ENCODE results near the gene FOSB.

Gene FOSB

DNA sequence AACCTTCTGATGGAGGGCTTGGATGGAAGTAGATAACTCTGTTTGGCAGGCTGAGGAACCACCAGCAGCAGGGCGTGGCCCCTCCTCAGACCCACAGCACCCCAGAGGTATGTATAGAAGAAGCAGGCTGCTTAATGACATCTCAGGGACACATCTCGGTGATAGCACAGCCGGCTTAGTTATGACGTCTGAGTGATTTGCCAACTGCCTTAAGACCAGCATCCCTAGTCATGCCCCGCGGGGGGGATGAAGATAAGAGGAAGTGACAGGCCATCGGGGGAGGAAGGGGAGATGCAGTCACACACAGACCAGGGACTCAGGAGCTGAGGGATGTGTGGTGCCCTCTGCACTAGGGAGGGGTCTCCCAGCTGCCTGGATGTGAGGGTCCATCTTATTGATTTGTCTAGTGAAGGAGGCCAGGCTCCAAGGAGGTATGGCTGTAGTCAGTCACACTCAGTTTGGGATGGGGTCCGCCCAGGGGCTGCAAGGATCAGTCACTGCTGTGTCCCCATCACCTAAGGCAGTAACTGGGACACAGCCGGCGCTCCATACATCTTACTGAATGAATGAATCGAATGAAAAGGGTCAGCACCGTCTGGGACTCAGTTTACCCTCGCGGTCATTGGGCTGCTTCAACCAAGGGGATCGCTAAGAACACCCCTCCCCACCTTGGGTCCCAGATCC, 24.9 kb upstream of the FOSB start:
- no peak for DNase-seq

DNA sequence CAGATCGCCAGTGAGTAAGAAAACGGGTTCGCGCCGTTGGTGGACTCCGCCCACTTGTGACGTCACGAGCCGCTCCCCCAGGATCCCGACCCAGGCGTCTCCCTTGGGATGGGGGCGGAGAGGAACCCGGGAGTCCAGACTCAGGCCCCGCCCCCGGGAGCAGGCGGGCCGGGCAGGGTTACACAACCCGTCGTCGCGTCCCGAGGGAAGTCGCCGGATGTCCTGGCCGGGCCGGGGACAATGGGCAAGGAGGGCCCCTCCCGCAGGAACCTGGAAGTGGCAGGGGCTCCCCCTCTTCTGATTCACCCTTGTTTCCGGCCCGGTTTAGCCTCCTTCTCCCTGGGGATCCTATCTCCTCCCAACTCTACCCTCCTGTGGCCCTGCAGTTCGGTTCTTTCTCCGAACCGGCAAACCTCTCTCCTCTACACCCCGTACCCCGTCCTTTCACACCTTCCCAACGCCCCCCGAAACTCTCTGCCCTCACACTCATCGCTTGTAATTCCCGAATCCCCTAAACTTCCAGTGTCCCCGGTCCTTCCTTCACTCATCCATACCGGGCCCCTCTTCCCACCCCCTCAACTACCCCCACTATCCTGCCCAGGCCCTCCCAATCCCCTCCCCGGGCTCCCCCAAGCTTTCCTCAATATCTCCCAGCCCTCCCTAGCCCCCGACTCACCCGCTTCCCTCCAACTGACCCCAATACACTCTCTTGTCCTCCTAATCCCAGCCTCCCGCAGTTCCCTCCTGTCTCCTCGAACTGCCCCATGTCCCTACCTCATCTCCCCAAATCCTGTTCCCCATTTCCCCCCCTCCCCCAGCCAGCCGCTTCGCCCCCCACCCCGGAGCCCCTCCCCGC, 24.1 kb upstream of the FOSB start:
- peak; percentile 92 for DNase-seq

DNA sequence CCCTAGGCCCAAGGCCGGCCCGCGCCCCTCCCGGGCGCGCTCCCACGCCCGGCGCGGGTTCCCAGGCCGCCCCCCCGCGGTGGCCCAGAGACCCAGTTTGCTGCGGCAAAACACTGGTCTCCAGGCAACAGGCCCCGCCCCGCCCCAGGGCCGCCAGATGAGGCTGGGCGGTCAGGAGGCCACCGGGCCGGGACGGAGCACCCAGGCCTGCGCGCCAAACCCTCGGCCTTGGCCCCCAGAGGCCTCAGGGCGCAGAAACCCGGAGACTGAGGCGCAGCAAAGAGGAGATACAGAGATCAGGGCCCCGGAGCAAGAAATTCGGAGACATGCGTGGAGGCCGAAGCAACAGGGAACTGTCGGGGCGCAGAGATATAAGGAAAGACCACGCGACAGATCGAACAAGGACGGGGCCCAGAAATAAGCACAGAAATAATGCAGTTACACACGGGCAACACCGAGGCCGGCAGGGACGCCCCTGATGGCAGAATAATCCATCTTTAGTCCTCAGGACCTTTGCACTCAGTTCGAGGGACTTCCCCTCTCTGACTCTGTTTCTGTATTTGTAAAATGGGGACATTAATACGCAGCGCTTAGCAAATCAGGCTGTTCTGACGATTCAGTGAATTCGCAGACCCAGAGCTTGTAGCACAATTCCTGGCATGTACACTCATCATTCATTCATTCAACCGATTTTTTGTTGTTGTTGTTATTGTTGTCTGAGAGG, 23.3 kb upstream of the FOSB start:
- peak; percentile 95 for DNase-seq

DNA sequence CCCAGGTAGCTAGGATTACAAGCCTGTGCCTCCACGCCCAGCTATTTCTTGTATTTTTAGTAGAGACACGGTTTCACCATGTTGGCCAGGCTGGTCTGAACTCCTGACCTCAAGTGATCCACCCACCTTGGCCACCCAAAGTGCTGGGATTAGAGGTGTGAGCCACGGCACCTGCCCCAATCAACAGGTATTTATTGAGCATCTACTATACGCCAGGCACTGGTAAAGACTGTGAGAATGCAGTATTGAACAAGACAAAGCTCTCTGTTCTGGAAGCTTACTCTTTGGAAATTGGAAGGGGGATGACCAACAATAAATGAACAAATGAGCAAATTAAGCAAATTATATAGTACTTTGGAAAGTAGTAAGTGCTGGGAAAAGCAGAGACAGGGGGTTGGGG, 22.7 kb upstream of the FOSB start:
- no peak for DNase-seq

DNA sequence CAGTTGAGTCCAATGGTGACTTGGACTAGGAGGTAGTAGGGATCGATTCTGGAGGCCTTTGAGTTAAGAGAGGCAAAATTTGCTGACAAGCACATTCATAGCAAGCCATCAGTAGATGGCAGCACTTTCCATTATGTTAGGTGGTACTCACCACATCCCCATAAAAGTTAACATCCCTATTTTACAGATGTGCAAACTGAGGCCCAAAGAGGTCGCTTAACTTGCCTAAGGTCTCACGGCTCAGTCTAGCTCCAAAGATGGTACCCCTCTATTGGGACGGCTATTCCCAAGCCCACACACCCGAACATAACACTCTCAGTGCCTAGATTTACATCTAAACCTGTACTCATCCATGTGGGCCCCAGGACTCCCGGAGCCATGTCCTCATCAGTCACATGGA, 21.5 kb upstream of the FOSB start:
- DNase-seq: no peak

DNA sequence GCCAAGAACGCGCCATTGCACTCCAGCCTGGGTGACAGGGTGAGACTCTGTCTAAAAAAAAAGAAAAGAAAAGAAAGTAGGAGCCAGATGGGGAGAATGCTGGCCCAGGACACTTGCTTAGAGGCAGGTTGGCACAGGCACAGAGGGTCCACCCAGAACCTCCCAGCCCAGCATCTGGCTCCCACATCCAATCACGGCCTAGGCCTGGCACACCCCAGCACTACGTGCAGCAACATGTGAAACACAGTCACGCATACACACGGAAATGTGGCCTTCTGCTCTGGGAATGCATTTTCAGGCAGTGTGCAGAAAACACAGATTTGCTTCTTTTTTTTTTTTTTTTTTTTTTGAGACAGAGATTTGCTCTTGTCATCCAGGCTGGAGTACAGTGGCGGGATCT, 20.9 kb upstream of the FOSB start:
- DNase-seq: peak; percentile 73

DNA sequence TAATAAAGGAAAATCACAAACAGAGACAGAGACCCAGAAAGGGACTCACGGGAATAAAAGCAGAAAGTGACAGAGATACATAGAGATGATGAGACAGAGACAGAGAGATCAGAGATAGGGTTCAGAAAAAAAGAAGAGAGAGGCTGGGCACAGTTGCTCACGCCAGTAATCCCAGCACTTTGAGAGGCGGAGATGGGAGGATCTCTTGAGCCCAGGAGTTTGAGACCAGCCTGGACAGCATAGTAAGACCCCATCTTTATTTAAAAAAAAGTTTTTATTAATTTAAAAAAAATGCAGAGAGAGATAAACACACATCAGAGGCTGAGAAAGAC, 19.4 kb upstream of the FOSB start:
- DNase-seq: no peak

DNA sequence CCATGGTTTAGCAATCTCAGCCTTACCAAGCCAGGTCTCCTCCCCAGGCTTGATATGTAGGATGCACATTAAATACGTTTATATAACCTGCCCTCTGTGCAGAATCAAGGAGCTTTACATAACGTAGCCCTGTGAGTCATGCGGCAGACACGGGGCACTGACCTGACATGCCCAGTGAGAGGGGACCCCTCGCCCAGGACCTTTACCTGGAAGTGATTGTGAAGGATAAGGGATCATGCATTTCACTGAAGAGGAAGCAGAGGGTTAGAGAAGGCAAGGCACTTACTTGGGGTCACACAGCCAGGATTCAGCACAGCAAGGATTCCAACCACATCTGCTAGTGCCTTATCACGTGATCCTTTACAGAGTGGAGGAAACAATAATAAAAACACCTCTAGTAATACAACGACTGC, 18.9 kb upstream of the FOSB start:
- DNase-seq: no peak

DNA sequence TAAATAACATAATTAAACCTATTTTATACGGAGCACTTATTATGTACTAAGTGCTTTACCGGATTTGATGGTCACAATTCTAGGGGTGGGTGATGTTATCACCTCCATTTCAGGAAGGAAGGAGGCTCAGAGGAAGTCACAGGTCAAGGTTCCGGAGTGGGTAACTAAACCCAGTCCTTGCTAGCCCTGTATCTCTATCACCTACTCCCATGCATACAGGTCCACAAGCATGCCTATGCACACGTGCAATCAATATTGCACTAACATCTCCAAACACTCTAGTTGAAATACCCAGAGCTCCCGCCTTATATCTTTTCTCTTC, 17.8 kb upstream of the FOSB start:
- DNase-seq: no peak

DNA sequence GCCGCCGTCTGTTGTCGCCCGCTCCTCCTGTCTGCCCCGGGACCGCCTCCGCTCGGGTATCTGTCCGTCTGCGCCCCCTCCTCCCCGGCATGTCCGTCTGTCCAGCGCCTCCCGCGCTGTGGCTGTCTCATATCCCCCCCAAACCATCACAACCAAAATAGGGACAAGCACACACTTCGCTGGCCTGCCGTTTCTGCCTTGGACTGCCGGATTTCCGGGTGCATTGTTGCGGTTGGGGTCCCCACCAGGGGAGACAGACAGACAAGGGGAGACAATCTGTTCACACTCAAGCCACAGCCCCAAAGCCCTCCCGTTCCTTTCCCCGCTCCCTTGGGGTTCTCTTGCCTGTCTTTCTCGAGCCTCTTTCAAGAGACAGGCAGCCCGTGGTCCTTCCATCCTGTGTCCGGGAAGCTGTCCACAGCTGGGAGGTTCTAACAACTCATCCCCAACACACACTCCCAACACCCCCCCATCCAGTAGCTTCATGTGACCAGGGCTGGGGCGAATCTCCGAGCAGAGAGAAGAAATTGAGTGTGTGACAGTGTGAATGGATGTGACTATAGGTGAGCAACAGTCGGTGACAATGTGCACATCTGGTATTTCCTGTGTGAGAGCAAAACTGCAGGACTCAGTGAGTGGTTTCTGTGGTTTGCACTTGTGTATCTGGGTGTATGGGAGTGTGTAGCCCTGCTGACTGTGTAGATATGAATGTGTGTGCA, 16.5 kb upstream of the FOSB start:
- peak; percentile 78 for DNase-seq

DNA sequence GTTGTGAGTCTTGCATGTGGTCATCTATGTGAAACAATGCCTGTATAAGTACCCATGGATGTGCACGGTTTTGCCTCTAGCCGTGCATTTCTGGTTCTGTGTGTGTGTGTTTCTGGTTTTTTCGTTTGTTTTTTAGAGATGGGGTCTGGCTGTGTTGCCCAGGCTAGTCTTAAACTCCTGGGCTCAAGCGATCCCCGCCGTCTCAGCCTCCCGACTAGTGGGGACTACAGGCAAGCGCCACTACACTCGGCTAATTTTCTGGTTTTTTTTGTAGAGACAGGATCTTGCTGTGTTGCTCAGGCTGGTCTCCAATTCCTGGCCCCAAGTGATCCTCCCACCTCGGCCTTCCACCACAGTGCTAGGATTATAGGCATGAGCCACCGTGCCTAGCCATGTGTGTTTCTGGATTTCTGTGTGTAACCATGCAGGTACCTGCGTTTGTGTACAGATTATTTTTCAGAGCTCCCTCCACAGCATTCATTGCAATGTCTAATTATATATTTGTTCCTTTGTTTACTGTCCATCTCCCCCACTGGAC, 15.9 kb upstream of the FOSB start:
- DNase-seq: no peak

DNA sequence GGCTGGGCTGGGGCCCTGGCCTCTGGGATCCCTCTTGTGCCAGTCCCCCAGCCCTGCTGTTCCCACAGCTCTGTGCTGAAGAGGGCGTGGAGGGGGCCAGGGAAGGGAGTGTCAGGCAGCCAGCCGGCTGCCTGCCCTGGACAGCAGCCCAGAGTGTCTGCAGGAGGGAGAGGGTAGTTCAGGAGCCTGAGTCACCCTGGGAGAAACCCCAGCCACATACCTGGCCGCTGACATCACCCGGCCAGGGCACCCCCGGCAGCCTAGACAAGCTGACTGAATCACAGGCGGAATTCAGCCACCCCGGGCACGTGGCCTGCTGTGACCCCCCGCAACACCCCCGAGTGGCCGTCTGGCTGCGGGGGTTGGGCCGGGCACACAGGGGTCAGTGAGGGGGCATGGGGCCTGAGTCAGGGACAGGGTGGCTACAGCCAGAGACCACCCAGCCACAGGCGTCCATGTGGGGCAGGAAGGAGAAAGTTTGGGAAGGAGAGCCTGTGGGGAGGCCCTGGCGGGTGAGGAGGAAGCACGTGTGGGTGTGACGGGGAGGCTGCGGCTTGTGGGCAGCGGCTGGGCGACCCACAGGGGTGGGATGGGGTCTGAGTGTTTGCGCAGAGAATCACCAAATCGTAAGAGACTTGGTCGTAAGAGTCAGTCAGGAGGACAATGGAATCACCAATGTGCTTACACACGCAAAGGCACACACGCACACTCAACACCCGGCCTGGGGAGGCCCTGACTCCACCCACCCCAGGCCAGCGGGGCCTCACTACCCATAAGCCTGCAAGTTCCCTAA, 11.9 kb upstream of the FOSB start:
- peak; percentile 96 for DNase-seq

DNA sequence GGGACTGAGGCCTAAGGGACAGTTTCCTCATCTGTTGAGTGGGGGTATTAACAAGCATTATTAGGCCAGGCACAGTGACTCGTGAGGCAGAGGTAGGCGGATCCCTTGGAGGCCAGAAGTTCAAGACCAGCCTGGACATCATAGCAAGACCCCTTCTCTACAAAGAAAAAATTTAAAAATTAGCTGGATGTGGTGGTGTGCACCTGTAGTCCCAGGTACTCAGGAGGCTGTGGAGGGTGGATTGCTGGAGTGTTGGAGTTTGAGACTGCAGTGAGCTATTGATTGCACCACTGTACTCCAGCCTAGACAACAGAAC, 11.3 kb upstream of the FOSB start:
- no peak for DNase-seq

DNA sequence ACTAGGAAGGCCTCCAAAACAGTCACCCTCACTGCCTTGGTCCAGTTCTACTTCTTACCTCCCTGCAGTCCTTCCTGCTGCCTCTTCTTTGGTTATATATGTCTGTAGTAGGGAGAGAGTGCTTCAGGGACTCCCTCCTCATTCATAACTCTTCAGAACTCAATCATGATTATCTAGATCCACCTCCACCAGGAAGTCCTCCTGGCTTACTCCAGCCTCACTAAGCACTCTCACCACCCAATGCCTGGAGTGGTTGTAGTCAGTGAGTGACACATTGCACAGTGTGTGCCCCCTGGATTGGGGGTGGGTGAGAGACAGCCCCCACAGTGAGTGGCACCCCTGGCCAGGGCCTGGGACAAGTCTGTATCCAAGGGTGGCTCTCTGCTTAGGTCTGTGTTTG, 10.0 kb upstream of the FOSB start:
- no peak for DNase-seq

DNA sequence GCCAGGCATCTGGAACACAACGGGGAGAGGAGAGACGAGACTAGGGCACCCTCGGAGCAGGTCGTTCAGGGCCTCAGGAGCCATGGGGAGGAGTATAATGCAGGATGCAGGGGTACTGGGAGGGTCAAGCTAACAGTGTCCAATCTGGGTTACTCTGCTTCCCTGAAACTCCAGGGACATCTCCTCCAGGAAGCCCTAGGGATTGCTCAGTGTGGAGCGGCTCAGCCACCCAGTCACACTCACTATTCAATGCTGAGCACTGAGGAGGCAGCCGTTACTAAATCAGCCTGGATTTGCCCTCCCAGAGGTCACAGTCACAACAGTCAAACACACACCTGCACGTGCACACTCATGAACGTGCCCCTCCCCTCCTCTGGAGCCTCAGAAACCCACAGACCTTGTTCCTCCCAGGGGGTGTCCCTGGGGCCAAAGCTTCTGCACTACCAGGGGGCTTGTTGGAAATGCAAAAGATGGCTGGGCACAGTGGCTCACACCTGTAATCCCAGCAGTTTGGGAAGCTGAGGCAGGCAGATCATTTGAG, 6.9 kb upstream of the FOSB start:
- no peak for DNase-seq

DNA sequence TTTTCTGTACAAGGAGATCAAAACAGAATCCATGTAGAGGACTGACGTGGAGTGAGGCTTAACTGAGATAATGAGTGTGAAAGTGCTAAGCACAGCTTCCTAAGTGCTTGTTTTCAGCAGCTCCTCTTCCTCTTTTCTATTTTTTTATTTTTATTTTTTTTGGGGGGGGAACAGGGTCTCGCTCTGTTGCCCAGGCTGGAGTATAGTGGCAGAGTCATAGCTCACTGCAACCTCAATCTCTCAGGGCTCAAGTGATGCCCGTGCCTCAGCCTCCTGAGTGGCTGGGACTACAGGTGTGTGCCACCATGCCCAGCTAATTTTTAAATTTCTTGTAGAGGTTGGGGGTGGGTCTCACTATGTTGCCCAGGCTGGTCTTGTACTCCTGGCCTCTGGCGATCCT, 5.6 kb upstream of the FOSB start:
- DNase-seq: no peak

DNA sequence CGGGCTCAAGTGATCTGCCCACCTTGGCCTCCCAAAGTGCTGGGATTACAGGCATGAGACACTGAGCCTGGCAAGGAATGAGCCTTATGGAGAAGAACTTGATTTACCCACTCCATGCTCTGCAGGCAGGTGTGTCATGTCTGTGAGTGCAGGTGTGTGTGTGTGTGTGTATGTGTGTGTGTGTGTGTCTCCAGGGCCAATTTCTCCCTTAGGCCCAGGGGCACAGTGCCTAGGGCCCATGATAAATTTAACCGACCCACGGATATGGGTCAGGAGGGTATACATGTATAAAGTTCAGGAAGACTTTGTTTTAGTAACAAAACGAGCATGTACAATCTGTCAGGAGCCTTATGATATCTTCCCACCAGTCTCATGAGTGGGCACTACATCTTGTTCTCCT, 4.6 kb upstream of the FOSB start:
- no peak for DNase-seq

DNA sequence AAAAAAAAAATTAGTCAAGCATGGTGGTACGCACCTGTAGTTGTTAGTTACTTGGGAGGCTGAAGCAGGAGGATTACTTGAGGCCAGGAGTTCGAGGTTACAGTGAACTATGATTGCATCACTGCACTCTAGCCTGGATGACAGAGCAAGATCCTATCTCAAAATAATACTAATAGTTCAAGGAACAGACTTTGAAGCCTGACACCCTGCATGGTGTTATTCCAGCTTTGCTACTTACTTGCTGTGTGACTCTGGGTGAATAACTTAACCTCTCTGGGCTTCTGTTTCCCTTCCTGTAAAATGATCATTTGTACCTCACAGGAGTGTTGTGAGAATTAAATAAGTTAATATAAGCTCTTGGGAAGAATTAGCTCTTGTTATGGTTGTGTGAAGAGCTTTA, 3.5 kb upstream of the FOSB start:
- no peak for DNase-seq

DNA sequence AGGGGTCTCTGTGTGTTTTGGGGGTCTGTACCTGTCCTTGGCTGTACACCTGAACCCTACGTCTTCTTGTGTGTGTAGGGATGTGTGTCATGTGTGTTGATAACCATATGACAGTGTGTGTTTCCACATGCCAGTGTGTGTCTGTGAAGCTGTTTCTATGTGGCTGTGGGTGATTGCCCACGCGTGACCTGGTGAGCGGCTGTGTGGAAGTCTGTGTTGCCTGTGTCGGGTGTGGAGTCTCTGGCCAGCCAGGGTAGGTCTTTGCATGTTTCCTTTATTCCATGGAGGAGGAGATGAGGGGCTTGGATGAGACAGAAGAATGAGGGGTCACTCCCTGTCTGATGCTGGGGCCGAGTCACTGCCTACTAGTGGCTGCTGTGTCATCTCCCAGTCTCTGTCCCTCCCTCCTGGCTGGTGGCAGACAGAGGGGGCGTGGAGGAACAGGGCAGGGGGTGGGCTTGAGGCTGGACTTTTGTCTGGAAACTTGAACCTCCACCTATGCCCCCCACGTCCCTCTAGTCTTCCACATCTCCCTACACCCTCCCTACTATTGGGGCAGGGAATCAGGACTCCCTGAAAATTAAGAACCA, 2.8 kb upstream of the FOSB start:
- DNase-seq: no peak

DNA sequence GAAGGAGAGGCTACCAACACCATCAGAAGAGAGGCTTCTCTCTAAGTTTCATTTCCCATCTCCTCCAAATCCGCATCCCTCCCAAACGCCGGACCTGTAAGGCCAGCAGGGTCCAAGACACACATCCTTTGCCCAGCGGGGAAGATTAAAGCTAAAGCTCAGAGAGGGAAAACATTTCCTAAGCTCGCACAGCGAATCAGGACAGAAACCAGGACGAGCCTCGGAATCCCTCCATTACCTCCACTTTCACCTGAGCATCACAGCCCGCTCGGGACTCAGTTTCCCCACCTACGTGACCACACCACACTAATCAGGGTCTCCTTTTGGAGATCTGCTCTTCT, 711 bp upstream of the FOSB start:
- DNase-seq: no peak

DNA sequence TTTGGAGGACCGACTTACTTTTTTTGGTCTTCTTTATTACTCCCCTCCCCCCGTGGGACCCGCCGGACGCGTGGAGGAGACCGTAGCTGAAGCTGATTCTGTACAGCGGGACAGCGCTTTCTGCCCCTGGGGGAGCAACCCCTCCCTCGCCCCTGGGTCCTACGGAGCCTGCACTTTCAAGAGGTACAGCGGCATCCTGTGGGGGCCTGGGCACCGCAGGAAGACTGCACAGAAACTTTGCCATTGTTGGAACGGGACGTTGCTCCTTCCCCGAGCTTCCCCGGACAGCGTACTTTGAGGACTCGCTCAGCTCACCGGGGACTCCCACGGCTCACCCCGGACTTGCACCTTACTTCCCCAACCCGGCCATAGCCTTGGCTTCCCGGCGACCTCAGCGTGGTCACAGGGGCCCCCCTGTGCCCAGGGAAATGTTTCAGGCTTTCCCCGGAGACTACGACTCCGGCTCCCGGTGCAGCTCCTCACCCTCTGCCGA, 409 bp downstream of the FOSB start:
- no peak for DNase-seq

DNA sequence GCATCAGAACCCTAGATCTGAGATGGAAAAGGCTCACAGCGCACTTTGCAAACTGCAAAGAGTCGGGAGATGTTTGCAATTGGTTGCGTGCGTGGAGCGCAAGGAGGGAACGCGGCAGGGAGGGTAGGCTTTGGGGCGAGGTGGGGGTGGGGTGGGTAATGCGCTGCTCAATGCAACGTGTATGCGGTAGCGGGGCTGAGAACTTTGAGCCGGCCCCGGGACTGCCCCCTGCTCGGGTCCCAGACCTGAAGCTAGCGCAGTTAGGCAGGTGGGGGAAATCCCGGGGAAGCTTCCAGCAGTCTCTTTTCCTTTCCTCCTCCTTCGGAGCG, 971 bp downstream of the FOSB start:
- DNase-seq: no peak

Data from left hindlimb (tissue), 1 donor.